H9 (cell line): Measurements from ENCODE around the gene ENPP1. TPM values are rescaled to one million over a fixed set of nuclear protein-coding genes. Genes with fewer than 3 reads are reported as not detected.
A peak's percentile ranks its signal among the peaks of the same experiment; 100 is the strongest.

ENCODE experiments used
- DNase-seq: peaks from one replicate; pipeline ENCODE4 v3.0.0-alpha.2; 2017
- H2AFZ ChIP-seq: one replicate; pipeline ENCODE4 v1.6.1; 2013; ENCODE audit warnings: mild to moderate bottlenecking, low read length, control low read depth, moderate library complexity
- H2AK5ac ChIP-seq: 2 replicates; pipeline ENCODE4 v1.6.1; 2013; ENCODE audit warnings: low read length, control low read depth, mixed read lengths; ENCODE audit not compliant: insufficient read length
- H2BK120ac ChIP-seq: one replicate; pipeline ENCODE4 v1.6.1; 2013; ENCODE audit warnings: low read depth, mild to moderate bottlenecking, low read length, control low read depth, inconsistent platforms; ENCODE audit not compliant: poor library complexity, severe bottlenecking
- H2BK12ac ChIP-seq: 2 replicates; pipeline ENCODE4 v1.6.1; 2013; ENCODE audit warnings: low read length, control low read depth, mixed read lengths, low read depth; ENCODE audit not compliant: insufficient read length
- H2BK15ac ChIP-seq: 2 replicates; pipeline ENCODE4 v1.6.1; 2013; ENCODE audit warnings: low read depth, low read length, control low read depth
- H2BK20ac ChIP-seq: one replicate; pipeline ENCODE4 v1.6.1; 2013; ENCODE audit warnings: low read depth, mild to moderate bottlenecking, low read length, control low read depth, inconsistent platforms; ENCODE audit not compliant: poor library complexity, severe bottlenecking
- H2BK5ac ChIP-seq: 2 replicates; pipeline ENCODE4 v1.6.1; 2013; ENCODE audit warnings: low read length, control low read depth, mixed read lengths; ENCODE audit not compliant: insufficient read length
- H3K14ac ChIP-seq: 2 replicates; pipeline ENCODE4 v1.6.1; 2013; ENCODE audit warnings: low read length, control low read depth; ENCODE audit not compliant: insufficient read depth
- H3K18ac ChIP-seq: 2 replicates; pipeline ENCODE4 v1.6.1; 2013; ENCODE audit warnings: low read depth, mild to moderate bottlenecking, mixed read lengths, low read length, control low read depth; ENCODE audit not compliant: insufficient read length
- H3K23ac ChIP-seq: 2 replicates; pipeline ENCODE4 v1.6.1; 2013; ENCODE audit warnings: low read length, control low read depth, mixed read lengths, low read depth; ENCODE audit not compliant: insufficient read length
- H3K23me2 ChIP-seq: 2 replicates; pipeline ENCODE4 v1.6.1; 2013; ENCODE audit warnings: low read depth, mild to moderate bottlenecking, mixed read lengths, low read length, control low read depth; ENCODE audit not compliant: insufficient read length, poor library complexity, severe bottlenecking
- H3K27ac ChIP-seq: 2 replicates; pipeline ENCODE4 v1.5.1; 2013; ENCODE audit warnings: low read length, control low read depth, mixed read lengths, low read depth; ENCODE audit not compliant: insufficient read length
- H3K27me3 ChIP-seq: 2 replicates; pipeline ENCODE4 v1.6.1; 2013; ENCODE audit warnings: low read length, control low read depth, inconsistent platforms; ENCODE audit not compliant: insufficient read depth
- H3K4ac ChIP-seq: 2 replicates; pipeline ENCODE4 v1.6.1; 2013; ENCODE audit warnings: low read depth, mild to moderate bottlenecking, control low read depth, inconsistent platforms, low read length, moderate library complexity
- H3K4me1 ChIP-seq: 2 replicates; pipeline ENCODE4 v1.6.1; 2013; ENCODE audit warnings: low read length, control low read depth, inconsistent platforms; ENCODE audit not compliant: insufficient read depth
- H3K4me2 ChIP-seq: 2 replicates; pipeline ENCODE4 v1.6.1; 2013; ENCODE audit warnings: low read length, control low read depth, mixed read lengths; ENCODE audit not compliant: insufficient read length, insufficient read depth
- H3K56ac ChIP-seq: 2 replicates; pipeline ENCODE4 v1.6.1; 2013; ENCODE audit warnings: low read depth, mild to moderate bottlenecking, mixed read lengths, low read length, control low read depth; ENCODE audit not compliant: insufficient read length
- H3K79me1 ChIP-seq: 2 replicates; pipeline ENCODE4 v1.6.1; 2013; ENCODE audit warnings: low read depth, mild to moderate bottlenecking, moderate library complexity, low read length, control low read depth, inconsistent platforms; ENCODE audit not compliant: insufficient read depth, poor library complexity, severe bottlenecking
- H3K79me2 ChIP-seq: 2 replicates; pipeline ENCODE4 v1.6.1; 2013; ENCODE audit warnings: low read length, control low read depth, inconsistent platforms; ENCODE audit not compliant: insufficient read depth
- H3K9ac ChIP-seq: 2 replicates; pipeline ENCODE4 v1.6.1; 2013; ENCODE audit warnings: low read length, control low read depth, mixed read lengths; ENCODE audit not compliant: insufficient read length; ENCODE audit errors: extremely low read depth
- H3K9me3 ChIP-seq: one replicate; pipeline ENCODE4 v1.6.1; 2013; ENCODE audit warnings: low read depth, low read length, inconsistent platforms; ENCODE audit not compliant: control insufficient read depth
- H3T11ph ChIP-seq: one replicate; pipeline ENCODE4 v1.6.1; 2013; ENCODE audit warnings: mild to moderate bottlenecking, low read length, control low read depth, inconsistent platforms
- H4K20me1 ChIP-seq: one replicate; pipeline ENCODE4 v1.6.1; 2013; ENCODE audit not compliant: control insufficient read depth, insufficient read length, insufficient read depth
- H4K5ac ChIP-seq: 2 replicates; pipeline ENCODE4 v1.6.1; 2013; ENCODE audit warnings: low read depth, mild to moderate bottlenecking, mixed read lengths, low read length, control low read depth; ENCODE audit not compliant: insufficient read length
- H4K8ac ChIP-seq: replicated peaks from 2 replicates; pipeline ENCODE4 v1.6.1; 2013; ENCODE audit warnings: low read length, control low read depth, mixed read lengths, low read depth; ENCODE audit not compliant: insufficient read length
- H4K91ac ChIP-seq: 2 replicates; pipeline ENCODE4 v1.6.1; 2013; ENCODE audit warnings: low read depth, mild to moderate bottlenecking, moderate library complexity, mixed read lengths, low read length, control low read depth; ENCODE audit not compliant: insufficient read length
- H3K27ac Mint-ChIP-seq, 3 experiments: 2 replicates in 2 of 3; 3 replicates in 1 of 3; pipeline ENCODE4 v1.8.0; 2020 to 2021; ENCODE audit warnings: mixed read lengths in 3 of 3, mild to moderate bottlenecking in 1 of 3, moderate library complexity in 1 of 3
- H3K27me3 Mint-ChIP-seq: 2 replicates; pipeline ENCODE4 v1.8.0; 2021; ENCODE audit warnings: low read depth, mild to moderate bottlenecking, moderate library complexity, mixed read lengths
- H3K36me3 Mint-ChIP-seq, 3 experiments: 2 replicates in 2 of 3; 3 replicates in 1 of 3; pipeline ENCODE4 v1.8.0; 2020 to 2021; ENCODE audit warnings: low read depth in 3 of 3, mixed read lengths in 3 of 3; ENCODE audit not compliant: insufficient read depth in 1 of 3
- H3K4me1 Mint-ChIP-seq, 2 experiments: 2 replicates each; pipeline ENCODE4 v1.8.0; 2020; ENCODE audit warnings: mixed read lengths in 2 of 2
- H3K4me3 Mint-ChIP-seq, 2 experiments: 2 replicates in 1 of 2; 3 replicates in 1 of 2; pipeline ENCODE4 v1.8.0; 2020 to 2021; ENCODE audit warnings: mild to moderate bottlenecking in 2 of 2, mixed read lengths in 2 of 2, moderate library complexity in 1 of 2
- H3K9me3 Mint-ChIP-seq, 2 experiments: 2 replicates in 1 of 2; 3 replicates in 1 of 2; pipeline ENCODE4 v1.8.0; 2020; ENCODE audit warnings: mild to moderate bottlenecking in 2 of 2, mixed read lengths in 2 of 2, moderate library complexity in 1 of 2
- CTCF ChIP-seq: fragments of 200-600 bp; sonication (generic); conservative IDR thresholded peaks from 3 replicates; pipeline ENCODE4 v1.8.0; 2021; ENCODE audit warnings: antibody characterized with exemption, mild to moderate bottlenecking
- WGBS: extraction: QIAGEN DNeasy Blood & Tissue Kit; methylation state at CpG from one replicate; pipeline ENCODE4 v1.1.7; 2013; ENCODE audit warnings: missing lambda C conversion rate, low lambda C conversion rate, mixed read lengths; ENCODE audit not compliant: insufficient read length; ENCODE audit errors: extremely low coverage; 5-methylcytosine and 5-hydroxymethylcytosine counted together
- total RNA-seq: library from RNA; stranded (reverse); gene quantifications from 2 replicates; pipeline ENCODE4 v1.2.1, GENCODE V29; 2021

The ENPP1 gene
- total RNA-seq, 1 experiment from 2014 or later: 22.5 TPM

GRCh38 chr6:131924881-131925474 lies 117.2 kb downstream of the ENPP1 start:
- peaks cover 0 to 3% of the 10 kb centered on the region in 2 experiments; a peak in 1 of 4 replicates for H3K4me1 Mint-ChIP-seq
- H3K79me2 ChIP-seq: no peaks in the 10 kb centered on the region
- H3K9me3 ChIP-seq: no peaks in the 10 kb centered on the region
- H4K20me1 ChIP-seq: no peaks in the 10 kb centered on the region
- H3K9me3 Mint-ChIP-seq: peaks cover 0 to 3% of the 10 kb centered on the region in 2 experiments; a peak in 1 of 5 replicates
- no peak overlapping the region for H3T11ph ChIP-seq
- no peak overlapping the region for H3K56ac ChIP-seq
- H3K14ac ChIP-seq: no peak overlapping the region
- H4K91ac ChIP-seq: no peak overlapping the region
- no peak for DNase-seq
- H3K4me1 ChIP-seq: no peaks in the 10 kb centered on the region
- TF ChIP-seq CTCF: peak; percentile 53; the same call in 2 of the 3 replicates
- peaks cover 4 to 27% (median 7%) of the 10 kb centered on the region in 3 experiments; a peak in 6 of 7 replicates for H3K36me3 Mint-ChIP-seq
- H3K79me1 ChIP-seq: no peaks in the 10 kb centered on the region
- H3K23ac ChIP-seq: no peak overlapping the region
- H3K27me3 ChIP-seq: no peaks in the 10 kb centered on the region
- no peak overlapping the region for H3K4me2 ChIP-seq
- no peak overlapping the region for H2BK20ac ChIP-seq
- WGBS: no CpG with 5 or more reads among the region's 4 CpGs
- H3K4me3 Mint-ChIP-seq: no peak overlapping the region
- H3K4ac ChIP-seq: no peak overlapping the region
- H3K27ac ChIP-seq: no peak overlapping the region
- no peaks in the 10 kb centered on the region; the same call in 1 of the 2 replicates for H3K27me3 Mint-ChIP-seq
- no peaks in the 10 kb centered on the region for H3K23me2 ChIP-seq
- no peak overlapping the region for H2AFZ ChIP-seq
- no peak overlapping the region for H3K9ac ChIP-seq
- no peak overlapping the region for H2BK15ac ChIP-seq
- H2BK120ac ChIP-seq: no peak overlapping the region
- no peak overlapping the region for H2BK12ac ChIP-seq
- no peak overlapping the region for H3K27ac Mint-ChIP-seq
- H3K18ac ChIP-seq: no peak overlapping the region
- no peak overlapping the region for H4K8ac ChIP-seq
- H4K5ac ChIP-seq: no peak overlapping the region
- no peak overlapping the region for H2AK5ac ChIP-seq
- no peak overlapping the region for H2BK5ac ChIP-seq
